Measurements from ENCODE around the gene RBM23. TPM values are rescaled to one million over a fixed set of nuclear protein-coding genes. Genes with fewer than 3 reads are reported as not detected.
A peak's percentile ranks its signal among the peaks of the same experiment; 100 is the strongest.

Gene RBM23
- total and polyA plus RNA-seq, 9 of the 15 experiments (the other 6 are each of a cell fraction or from before 2014, with no cell fraction given) = 46.0 to 102 (median 58.5) TPM

DNA sequence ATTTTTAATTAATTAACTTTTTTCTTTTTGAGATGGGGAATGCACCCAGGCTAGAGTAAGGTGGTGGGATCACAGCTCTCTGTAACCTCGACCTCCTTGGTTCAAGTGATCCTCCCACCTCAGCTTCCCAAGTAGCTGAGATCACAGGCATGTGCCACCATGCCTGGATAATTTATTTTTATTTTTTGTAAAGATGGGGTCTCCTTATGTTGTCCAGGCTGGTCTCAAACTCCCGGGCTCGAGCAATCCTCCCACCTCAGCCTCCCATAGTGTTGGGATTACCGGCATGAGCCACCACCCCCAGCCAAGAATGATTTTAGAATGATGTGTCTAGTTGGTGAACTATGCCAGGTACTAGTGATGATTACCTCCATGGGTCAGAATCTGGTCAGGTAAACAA is 54.0 kb downstream of the RBM23 start:
- Histone ChIP-seq H4K20me1 (replicated peaks; ENCODE audit: control insufficient read depth, insufficient read depth, low read length) (no peaks in the 10 kb centered on the region), H2AFZ (ENCODE audit: low read depth, low read length) (peak overlapping the region; percentile 56), H3K4me1 (replicated peaks in 1 of 2; ENCODE audit: control insufficient read depth in 2 of 2, insufficient read depth in 2 of 2, low read length in 2 of 2) (peaks cover 6 to 14% of the 10 kb centered on the region in 2 experiments; a peak in 4 of 5 replicates), H3K9ac (ENCODE audit: insufficient read depth in 1 of 2, low read depth in 2 of 2, low read length in 2 of 2) (no peak overlapping the region), H3K27me3 (ENCODE audit: control insufficient read depth in 2 of 2, insufficient read depth in 2 of 2, low read length in 2 of 2) (no peaks in the 10 kb centered on the region), H3K9me1 (ENCODE audit: control insufficient read depth, insufficient read depth, low read length) (no peaks in the 10 kb centered on the region), H3K27ac (ENCODE audit: extremely low read depth, low read depth, low read length) (no peak overlapping the region), H3K4me2 (ENCODE audit: insufficient read depth, low read length) (peak overlapping the region; percentile 5; the same call in 1 of the 2 replicates), H3K79me2 (ENCODE audit: control insufficient read depth, insufficient read depth, low read length) (no peaks in the 10 kb centered on the region), H3K36me3 (ENCODE audit: control insufficient read depth, insufficient read depth, low read length) (no peaks in the 10 kb centered on the region), H3K9me3 (replicated peaks; ENCODE audit: control insufficient read depth, insufficient read depth, low read depth, low read length) (no peaks in the 10 kb centered on the region), H3K4me3 (no peak overlapping the region)
- POLR2A ChIA-PET = interaction anchor here (0.7 to 1.1 kb wide), 3 partner anchors 9 to 94 kb away, joined by 3 to 4 read pairs (median 3); no protein-coding TSS in a partner anchor
- CTCF ChIA-PET (ENCODE audit: low intra/inter-chr PET ratio) = interaction anchor here (1.3 kb wide), 1 partner anchor 42 kb away, joined by 4 read pairs; no protein-coding TSS in a partner anchor
- BruUV-seq (replicated peaks) = no TSS peak
- 18% methylated on average over 4 of the region's 4 CpGs for WGBS (ENCODE audit: insufficient coverage, low coverage, missing lambda C conversion rate)
- no peak for FAIRE-seq
- ATAC-seq = no peak
- intact Hi-C loops (cut with micrococcal nuclease) (no loop called here), in situ Hi-C loops (cut with MboI) (no loop called here)
- no peak for DNase-seq (ENCODE audit: extremely low read depth in 1 of 4, low spot score in 3 of 4)
- TF ChIP-seq KAT2B (IDR thresholded peaks at IDR 0.05; ENCODE audit: low read depth, low read length) = no peak
- TF ChIP-seq, protein P1, sequence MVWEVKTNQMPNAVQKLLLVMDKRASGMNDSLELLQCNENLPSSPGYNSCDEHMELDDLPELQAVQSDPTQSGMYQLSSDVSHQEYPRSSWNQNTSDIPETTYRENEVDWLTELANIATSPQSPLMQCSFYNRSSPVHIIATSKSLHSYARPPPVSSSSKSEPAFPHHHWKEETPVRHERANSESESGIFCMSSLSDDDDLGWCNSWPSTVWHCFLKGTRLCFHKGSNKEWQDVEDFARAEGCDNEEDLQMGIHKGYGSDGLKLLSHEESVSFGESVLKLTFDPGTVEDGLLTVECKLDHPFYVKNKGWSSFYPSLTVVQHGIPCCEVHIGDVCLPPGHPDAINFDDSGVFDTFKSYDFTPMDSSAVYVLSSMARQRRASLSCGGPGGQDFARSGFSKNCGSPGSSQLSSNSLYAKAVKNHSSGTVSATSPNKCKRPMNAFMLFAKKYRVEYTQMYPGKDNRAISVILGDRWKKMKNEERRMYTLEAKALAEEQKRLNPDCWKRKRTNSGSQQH (CRISPR knock-in tag; IDR thresholded peaks at IDR 0.05) = no peak
- TF ChIP-seq ZNF445 (CRISPR knock-in tag; IDR thresholded peaks at IDR 0.05; ENCODE audit: low read depth) = no peak
- no peak for TF ChIP-seq THAP12 (CRISPR knock-in tag; IDR thresholded peaks at IDR 0.05)
- no peak for TF ChIP-seq ESRRA (IDR thresholded peaks at IDR 0.05; ENCODE audit: borderline replicate concordance, low read depth)
- TF ChIP-seq ZNF224 (CRISPR knock-in tag; IDR thresholded peaks at IDR 0.05) = no peak
- no peak for TF ChIP-seq HDAC2 (IDR thresholded peaks at IDR 0.05)
- no peak for TF ChIP-seq L3MBTL2 (IDR thresholded peaks at IDR 0.05)
- no peak for TF ChIP-seq ZNF239 (CRISPR knock-in tag; IDR thresholded peaks at IDR 0.05)
- TF ChIP-seq HOMEZ (CRISPR knock-in tag; IDR thresholded peaks at IDR 0.05) = no peak
- no peak for TF ChIP-seq RBM14 (IDR thresholded peaks at IDR 0.05; ENCODE audit: borderline replicate concordance, insufficient read depth, low read depth, low read length)
- TF ChIP-seq DPF2 (IDR thresholded peaks at IDR 0.05) = no peak
- no peak for TF ChIP-seq RAD21 (CRISPR knock-in tag; conservative IDR thresholded peaks at IDR 0.05 in 1 of 2, IDR thresholded peaks at IDR 0.05 in 1 of 2)
- TF ChIP-seq STAT5B (CRISPR knock-in tag; IDR thresholded peaks at IDR 0.05) = no peak
- no peak for TF ChIP-seq RFX1 (IDR thresholded peaks at IDR 0.05)
- TF ChIP-seq POLR2G (IDR thresholded peaks at IDR 0.05; ENCODE audit: low read depth, low read length) = no peak

Measured in K562 (cell line).